ENCODE results near the gene SCAF8.

Gene SCAF8

GRCh38 chr6:154861825-154862224, 128.6 kb downstream of the SCAF8 start:
- ChIA-PET POLR2A (ENCODE audit: low non-redundant PET) (interaction anchor here (0.6 kb wide), 1 partner anchor 112 kb away, joined by 3 read pairs; no protein-coding TSS in a partner anchor), CTCF (interaction anchor here (0.7 kb wide), 1 partner anchor 9 kb away, joined by 6 read pairs; no protein-coding TSS in a partner anchor)
- TF ChIP-seq CTCF (conservative IDR thresholded peaks at IDR 0.05; ENCODE audit: low read depth): no peak
- no peak for DNase-seq (ENCODE audit: low spot score)
- H3K27ac ChIP-seq: no peak overlapping the region

GRCh38 chr6:154862536-154862935, 129.3 kb downstream of the SCAF8 start:
- CTCF ChIA-PET: interaction anchor here (0.6 kb wide), 1 partner anchor 134 kb away, joined by 3 read pairs; no protein-coding TSS in a partner anchor
- TF ChIP-seq CTCF (conservative IDR thresholded peaks at IDR 0.05; ENCODE audit: low read depth): no peak
- no peak overlapping the region for H3K27ac ChIP-seq
- POLR2A ChIA-PET (ENCODE audit: low non-redundant PET): interaction anchor here (0.6 kb wide), 1 partner anchor 113 kb away, joined by 3 read pairs; no protein-coding TSS in a partner anchor
- no peak for DNase-seq (ENCODE audit: low spot score)

- ChIA-PET CTCF (interaction anchor here (0.7 kb wide), 1 partner anchor 15 kb away, joined by 3 read pairs; no protein-coding TSS in a partner anchor), POLR2A (ENCODE audit: low non-redundant PET) (no interaction called here)
- no peak for DNase-seq (ENCODE audit: low spot score)
- no peak overlapping the region for H3K27ac ChIP-seq
- no peak for TF ChIP-seq CTCF (conservative IDR thresholded peaks at IDR 0.05; ENCODE audit: low read depth)
Observed at GRCh38 chr6:154864066-154864430, 130.8 kb downstream of the SCAF8 start.

- DNase-seq (ENCODE audit: low spot score): no peak
- no peak overlapping the region for H3K27ac ChIP-seq
- TF ChIP-seq CTCF (conservative IDR thresholded peaks at IDR 0.05; ENCODE audit: low read depth): no peak
- CTCF ChIA-PET: interaction anchor here (0.6 kb wide), 1 partner anchor 172 kb away, joined by 5 read pairs; no protein-coding TSS in a partner anchor
- POLR2A ChIA-PET (ENCODE audit: low non-redundant PET): no interaction called here
Observed at GRCh38 chr6:154865291-154865690, 132.1 kb downstream of the SCAF8 start.

- DNase-seq (ENCODE audit: low spot score): peak; percentile 34
- ChIA-PET POLR2A (ENCODE audit: low non-redundant PET) (no interaction called here), CTCF (interaction anchor here (0.6 to 1.5 kb wide), 13 partner anchors 9 to 694 kb away, joined by 3 to 7 read pairs (median 3); no protein-coding TSS in a partner anchor)
- peak; percentile 63 for TF ChIP-seq CTCF (conservative IDR thresholded peaks at IDR 0.05; ENCODE audit: low read depth)
- H3K27ac ChIP-seq: no peak overlapping the region
Observed at GRCh38 chr6:154868143-154868594, 135.0 kb downstream of the SCAF8 start.

GRCh38 chr6:154872542-154873114, 139.4 kb downstream of the SCAF8 start:
- DNase-seq (ENCODE audit: low spot score): no peak
- no peak overlapping the region for H3K27ac ChIP-seq
- TF ChIP-seq CTCF (conservative IDR thresholded peaks at IDR 0.05; ENCODE audit: low read depth): no peak
- POLR2A ChIA-PET (ENCODE audit: low non-redundant PET): no interaction called here
- CTCF ChIA-PET: no interaction called here
